T-helper 1 cell treated with Interleukin-12 subunit alpha and Interleukin-12 subunit beta and Interleukin-4 antibody, amounts not matched to agents 30 ng/mL and 1 ng/mL, for 36 hours (primary cell): ENCODE measurements around the gene SLC5A1. TPM values are rescaled to one million over a fixed set of nuclear protein-coding genes. Genes with fewer than 3 reads are reported as not detected.

Experiments
- intact Hi-C: fragments of 100-400 bp; cut with micrococcal nuclease; formaldehyde crosslinking; loops from one replicate; pipeline ENCODE4 v1.15.1; 2024
- total RNA-seq: library from RNA; stranded (reverse); gene quantifications from 2 replicates; pipeline ENCODE4 v1.2.3, GENCODE V29; 2022

The SLC5A1 gene
- not detected in 2 replicates for total RNA-seq

DNA sequence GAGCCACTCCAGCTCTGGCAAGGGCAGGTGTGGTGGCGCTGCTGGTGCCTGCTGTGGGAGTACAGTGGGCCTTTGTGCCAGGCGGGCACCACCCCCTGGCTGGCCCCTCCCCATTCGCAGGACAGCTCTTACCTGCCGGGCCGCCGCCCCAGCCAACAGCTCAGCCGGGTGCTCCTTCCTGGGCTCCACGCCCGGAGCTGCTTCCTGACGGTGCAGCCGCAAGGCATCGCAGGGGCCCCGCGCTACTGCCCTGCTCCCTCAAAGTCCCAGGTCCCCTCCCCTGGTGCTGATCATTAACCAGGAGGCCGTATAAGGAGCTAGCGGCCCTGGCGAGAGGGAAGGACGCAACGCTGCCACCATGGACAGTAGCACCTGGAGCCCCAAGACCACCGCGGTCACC lies at the start of gene SLC5A1:
Gene SLC5A1, plus strand, starts transcription at position 338 of the 400 bp plus-strand sequence. Its CDS starts 21 bp downstream, at position 359.
- intact Hi-C loops: no loop called here

DNA sequence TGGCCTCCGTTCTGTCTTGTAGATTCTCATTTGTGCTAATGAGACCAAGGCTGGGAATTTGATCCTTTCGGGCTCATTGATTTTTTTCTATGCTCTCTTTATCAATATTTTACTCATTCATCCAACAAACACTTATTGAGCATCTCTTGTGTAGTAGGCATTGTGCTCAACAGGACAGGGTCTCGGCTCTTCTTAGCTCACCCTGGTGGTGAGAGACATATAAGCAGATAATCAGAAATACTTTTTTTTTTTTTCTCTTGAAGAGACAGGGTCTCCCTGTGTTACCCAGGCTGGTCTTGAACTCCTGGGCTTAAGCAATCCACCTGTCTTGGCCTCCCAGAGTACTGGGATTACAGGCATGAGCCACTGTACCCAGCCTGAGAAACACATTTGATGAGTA lies 48.0 kb upstream of the SLC5A1 start:
- intact Hi-C loops: no loop called here

DNA sequence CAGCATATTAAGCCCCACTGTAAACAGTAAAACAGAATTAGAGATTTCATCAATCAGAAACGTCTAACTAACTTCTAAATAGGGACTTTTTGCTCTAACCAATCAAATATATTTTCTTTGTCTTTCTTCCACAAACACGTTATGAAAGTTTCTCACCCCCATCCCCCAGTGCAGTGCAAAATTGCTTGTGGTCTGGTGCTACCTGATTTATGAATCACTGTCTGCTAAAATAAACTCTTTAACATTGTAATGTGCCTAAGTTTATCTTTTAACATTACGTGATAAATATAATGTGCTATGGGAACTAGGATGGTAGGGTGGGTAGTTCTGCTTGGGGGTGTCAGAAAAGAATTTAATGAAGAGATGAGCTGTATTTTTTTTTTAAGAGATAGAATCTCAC lies 47.3 kb upstream of the SLC5A1 start:
- intact Hi-C loops: no loop called here

DNA sequence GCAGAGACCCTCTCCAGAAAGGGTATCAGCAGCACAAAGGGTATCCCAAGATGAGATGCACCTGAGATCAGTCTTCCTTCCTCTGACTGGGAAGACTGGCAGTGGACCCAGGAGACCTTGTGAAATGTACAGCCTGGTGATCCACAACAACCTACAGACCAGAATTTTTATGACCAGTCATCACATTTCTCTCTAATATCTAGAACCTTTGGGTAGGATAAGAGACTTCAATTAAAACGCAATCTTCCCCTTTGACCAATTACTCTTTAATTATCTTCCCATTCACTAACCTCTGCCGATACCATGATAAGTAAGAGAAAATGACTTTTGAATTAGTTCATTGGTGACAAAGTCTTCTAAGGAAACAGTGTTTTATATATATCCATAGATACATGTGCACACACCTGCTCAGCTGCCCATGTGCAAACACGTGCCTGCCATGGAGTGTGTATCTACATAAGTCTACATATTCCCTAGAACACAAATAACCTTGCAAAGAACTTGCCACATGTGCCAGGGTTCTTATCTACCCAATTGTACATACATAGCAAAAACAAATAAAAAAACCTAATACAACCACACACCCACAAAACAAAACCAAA lies 44.2 kb upstream of the SLC5A1 start:
- intact Hi-C loops: no loop called here

DNA sequence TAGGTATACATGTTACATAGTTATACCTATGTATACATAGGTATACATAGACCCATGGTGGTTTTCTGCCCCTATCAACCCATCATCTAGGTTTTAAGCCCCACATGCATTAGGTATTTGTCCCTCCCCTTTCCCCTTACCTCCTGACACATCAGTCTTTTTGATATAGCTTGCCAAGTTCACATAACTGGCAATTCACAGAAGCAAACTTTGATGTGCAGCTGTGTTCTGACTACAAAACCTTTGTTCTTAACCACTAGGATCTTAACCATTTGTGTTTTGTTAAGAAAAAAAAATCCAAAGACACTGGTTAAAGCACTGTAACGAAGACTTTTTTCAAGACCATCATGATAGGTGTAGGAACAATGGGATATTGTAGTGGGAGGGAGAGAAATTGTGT lies 42.9 kb upstream of the SLC5A1 start:
- intact Hi-C loops: no loop called here

DNA sequence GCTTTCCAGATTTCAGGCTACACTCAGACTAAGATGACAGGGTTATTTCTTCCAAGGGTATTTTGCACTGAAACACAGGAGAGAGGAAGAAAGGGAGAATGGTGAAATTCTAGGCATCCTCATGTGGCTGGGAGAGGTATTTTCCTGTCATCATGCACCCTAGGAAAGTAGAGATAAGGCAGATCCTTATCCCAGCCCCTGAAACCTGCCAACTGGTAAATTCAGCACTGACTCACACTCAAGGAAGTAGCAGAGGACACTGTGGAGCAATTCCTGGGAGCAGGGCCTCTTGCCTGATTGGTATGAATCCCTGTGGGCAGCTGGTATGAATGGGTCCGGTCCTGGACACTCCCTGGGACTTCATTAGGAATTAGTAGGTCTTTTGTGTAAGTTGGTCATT lies 37.6 kb upstream of the SLC5A1 start:
- intact Hi-C loops: no loop called here

GRCh38 chr22:32013200-32013599 lies 29.9 kb upstream of the SLC5A1 start:
- intact Hi-C loops: no loop called here

DNA sequence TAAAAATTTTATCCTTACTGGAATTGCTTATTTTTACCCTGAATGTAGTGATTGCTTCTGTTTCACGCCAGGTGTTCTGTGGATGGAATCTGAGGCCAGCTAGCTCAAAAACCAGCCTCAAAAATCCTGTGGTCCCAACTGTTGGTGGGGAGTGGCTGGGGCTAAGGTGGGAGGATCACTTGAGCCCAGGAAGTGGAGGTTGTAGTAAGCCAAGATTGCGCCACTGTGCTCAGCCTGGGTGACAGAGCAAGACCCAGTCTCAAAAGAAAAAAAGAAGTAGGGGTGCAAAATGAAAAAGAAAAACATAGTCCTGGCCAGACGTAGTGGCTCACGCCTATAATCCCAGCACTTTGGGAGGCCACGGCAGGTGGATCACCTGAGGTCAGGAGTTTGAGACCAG lies 27.0 kb upstream of the SLC5A1 start:
- intact Hi-C loops: no loop called here

DNA sequence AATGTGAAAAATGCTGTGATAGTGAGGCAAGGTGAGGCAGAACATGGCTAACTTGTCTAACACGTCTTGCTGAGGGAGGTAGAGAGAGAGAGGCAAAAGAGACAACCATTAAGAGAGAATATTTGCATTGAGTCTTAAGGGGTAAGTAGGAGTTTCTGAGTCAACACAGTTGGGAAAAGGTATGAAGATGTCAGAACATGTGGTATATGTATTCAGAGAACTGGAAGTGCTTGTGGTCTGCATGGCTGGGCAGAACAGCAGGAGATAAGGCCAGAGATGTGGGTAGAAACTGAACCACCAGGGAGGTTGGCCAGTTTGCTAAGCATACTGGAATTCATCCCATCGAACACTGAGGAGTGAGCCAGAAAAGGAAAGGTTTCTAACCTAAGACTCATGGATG lies 25.0 kb upstream of the SLC5A1 start:
- intact Hi-C loops: no loop called here

- intact Hi-C loops: no loop called here
Observed at GRCh38 chr22:32020117-32020516, 22.9 kb upstream of the SLC5A1 start.

DNA sequence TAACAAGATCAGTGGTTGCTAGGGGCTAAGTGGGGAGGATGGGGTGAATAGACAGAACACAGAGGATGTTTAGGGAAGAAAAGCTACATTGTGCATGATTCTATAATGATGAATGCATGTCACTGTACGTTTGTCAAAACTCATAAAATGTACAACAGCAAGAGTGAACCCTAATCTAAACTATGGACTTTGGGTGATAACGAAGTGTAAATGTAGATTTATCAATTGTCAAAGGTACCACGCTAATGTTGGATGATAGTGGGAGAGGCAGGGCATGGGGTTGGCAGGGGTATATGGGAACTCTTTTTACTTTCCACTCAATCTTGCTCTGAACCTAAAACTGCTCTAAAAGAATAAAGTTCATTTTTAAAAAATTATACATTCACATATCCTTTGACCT lies 21.3 kb upstream of the SLC5A1 start:
- intact Hi-C loops: no loop called here

DNA sequence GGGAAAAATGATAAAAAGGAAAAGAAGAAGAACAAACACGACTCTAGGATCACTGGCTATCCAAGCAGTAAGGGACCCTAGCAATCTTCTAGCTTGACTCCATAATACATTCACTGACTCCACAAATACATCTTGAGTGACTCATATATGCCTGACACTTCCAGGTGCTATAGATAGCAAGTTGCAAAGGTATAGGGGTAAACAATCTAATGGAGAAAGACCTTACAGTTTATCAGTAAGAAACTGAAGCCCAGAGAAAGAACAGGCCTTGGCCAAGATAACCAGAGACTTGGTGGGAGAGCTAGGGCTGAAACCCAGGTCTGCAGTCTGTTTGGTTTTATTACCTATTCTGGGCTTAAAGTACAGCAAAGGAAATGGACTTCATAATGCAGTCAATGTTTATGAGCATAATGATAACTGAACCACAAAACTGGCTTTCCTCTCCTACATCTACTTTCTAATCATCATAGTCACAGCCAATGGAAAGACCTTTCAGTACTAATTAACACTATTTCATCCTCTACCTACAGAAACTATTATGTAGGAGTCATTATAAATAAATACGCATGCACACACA lies 19.7 kb upstream of the SLC5A1 start:
- intact Hi-C loops: no loop called here

DNA sequence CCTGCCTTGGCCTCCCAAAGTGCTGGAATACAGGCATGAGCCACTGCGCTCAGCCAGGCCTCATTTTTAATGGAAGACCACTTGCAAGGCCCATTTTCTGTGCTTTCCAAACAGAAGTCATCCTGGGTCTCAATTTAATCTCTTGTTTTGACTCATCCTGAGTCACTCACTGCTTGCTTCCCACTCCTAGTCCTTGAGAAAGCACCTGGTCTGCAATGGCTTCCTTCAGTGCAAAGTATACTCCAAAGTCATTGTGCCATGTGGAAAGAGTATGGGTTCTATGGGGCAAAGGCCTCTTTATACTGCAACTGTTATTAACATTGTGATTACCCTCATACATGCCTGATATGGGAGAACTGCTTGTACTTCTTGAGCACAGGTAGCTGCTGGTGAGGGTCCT lies 18.3 kb upstream of the SLC5A1 start:
- intact Hi-C loops: no loop called here

DNA sequence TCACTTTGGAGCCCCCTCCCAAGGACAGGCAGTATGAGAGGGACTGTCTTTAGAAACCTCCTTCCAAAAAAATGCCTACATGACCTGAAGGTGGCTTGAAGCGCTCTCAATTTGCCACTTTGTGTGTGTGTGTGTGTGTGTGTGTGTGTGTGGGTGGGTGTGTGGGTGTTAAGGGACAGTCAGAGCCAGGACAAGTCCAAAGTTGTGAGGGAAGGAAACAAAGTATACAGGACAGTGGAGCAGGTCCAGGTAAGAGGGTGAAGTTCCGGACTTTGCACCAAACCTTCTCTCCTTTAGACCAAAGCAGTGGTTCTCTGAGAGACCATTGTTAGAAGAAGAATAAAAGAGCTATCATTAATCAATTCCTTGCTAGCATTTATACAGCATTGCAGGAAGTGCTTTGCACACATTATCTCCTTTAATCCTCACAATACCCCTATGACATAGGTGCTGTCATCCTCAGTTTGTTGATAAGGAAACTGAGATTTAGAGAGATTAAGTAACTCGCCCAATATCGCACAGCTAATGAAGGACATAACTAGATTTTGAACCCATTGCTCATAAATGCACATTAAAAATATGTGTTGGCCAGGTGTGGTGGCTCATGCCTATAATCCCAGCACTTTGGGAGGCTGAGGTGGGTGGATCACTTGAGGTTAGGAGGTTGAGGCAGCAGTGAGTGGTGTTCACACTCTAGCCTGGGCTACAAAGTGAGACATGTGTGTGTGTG lies 12.4 kb upstream of the SLC5A1 start:
- intact Hi-C loops: no loop called here

DNA sequence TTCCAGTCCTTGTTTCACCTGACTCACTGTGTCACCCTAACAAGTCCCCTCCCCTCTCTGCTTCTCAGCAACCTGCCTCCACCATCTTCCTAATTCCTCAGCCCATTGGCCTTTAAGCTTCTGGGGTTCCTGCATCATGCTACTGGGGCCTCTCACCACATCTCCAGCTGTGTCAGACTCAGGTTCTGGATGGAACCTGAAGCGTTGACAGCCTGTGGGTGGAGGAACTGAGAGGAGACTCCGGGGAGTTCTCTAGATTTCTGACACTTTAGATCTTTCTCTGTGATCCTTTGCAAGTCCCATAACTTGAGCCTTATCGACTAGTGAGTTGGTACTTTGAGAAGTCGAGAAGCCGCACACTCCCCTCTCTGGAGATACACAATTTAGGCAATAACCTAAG lies 11.6 kb upstream of the SLC5A1 start:
- intact Hi-C loops: no loop called here

DNA sequence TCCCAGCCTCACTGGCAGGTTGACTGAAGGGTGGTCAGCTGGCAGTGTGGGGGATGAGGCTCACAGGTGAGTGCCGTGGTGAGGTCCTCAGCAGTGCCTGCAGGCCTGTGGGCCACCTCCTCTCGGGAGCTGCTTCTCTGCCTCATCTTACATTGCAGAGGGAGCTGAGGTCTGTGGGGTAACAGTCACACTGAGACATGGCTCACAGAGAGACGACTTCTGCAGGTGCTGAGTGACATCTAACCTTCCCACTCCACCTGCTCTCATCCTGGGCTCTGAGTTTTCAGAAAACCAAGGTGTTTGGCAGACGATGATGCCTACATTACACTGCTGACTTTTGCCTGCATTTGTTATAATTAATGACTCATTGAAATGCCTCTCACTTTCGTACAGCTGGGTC lies 8.8 kb upstream of the SLC5A1 start:
- intact Hi-C loops: no loop called here

- intact Hi-C loops: no loop called here
Observed at GRCh38 chr22:32037236-32037635, 5.8 kb upstream of the SLC5A1 start.

DNA sequence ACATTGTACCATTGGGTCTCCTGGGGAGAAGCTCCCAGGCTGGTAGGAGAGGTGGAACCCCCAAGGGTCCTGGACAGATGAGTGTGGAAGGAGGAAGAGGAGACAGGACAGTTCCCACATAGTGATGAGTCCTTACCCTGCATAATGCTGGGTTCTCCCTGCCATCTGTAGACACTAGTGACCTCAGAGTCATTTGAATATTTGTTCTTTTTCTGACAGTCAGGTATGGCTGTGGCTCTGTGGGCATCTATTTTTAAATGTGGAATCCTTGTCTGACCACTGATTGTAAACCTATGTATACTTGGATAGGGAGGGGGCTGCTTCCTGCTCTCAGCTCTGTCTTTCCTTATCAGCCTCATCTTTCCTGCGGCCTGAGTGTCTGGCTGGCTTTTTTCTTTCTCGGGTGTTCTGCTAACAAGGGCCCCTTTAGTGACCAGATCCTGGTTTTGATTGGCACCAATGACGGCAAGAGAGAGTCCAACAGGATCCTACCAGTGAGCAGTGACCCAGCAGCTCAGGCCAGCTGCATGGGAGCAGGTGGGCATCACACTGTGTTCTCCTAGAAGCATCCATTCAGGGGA lies 2.6 kb upstream of the SLC5A1 start:
- intact Hi-C loops: no loop called here

DNA sequence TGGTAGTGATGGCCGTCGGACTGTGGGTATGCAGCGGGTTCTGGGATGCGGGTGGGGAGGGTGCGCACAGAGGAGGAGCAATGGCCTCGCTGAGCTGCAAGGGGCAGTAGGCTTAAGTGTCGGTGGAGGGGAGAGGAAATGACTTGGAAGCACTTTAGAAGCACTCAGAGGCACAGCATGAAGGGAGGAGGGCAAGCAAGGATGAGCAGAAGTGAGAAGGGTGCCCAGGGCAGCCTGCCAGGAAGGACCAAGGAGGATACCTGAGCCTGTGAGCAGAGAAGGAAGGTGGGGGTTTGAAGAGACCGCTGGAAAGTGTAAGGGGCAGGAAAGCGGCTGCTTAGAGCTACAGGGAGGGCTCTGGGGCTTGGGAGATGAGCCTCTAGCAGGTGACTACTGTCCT lies 330 bp downstream of the SLC5A1 start:
- intact Hi-C loops: no loop called here

GRCh38 chr22:32044477-32044876 lies 1.4 kb downstream of the SLC5A1 start:
- intact Hi-C loops: no loop called here

GRCh38 chr22:32044913-32045312 lies 1.9 kb downstream of the SLC5A1 start:
- intact Hi-C loops: no loop called here

- intact Hi-C loops: no loop called here
Observed at GRCh38 chr22:32048069-32048468, 5.0 kb downstream of the SLC5A1 start.
